Mucosa of stomach (tissue), 1 donor: Measurements from ENCODE around the gene PTPRJ.

Experiments
- H3K27me3 ChIP-seq: one replicate; pipeline ENCODE4 v1.7.0; 2013; ENCODE audit warnings: mild to moderate bottlenecking, low read length; ENCODE audit not compliant: control insufficient read depth, insufficient read depth
- H3K36me3 ChIP-seq: one replicate; pipeline ENCODE4 v1.7.0; 2013; ENCODE audit warnings: low read length; ENCODE audit not compliant: control insufficient read depth, insufficient read depth
- H3K4me1 ChIP-seq: one replicate; pipeline ENCODE4 v1.7.0; 2013; ENCODE audit warnings: mild to moderate bottlenecking, low read length; ENCODE audit not compliant: control insufficient read depth, insufficient read depth
- H3K4me3 ChIP-seq: one replicate; pipeline ENCODE4 v1.7.0; 2013; ENCODE audit warnings: low read length
- H3K9ac ChIP-seq: one replicate; pipeline ENCODE4 v1.7.0; 2013; ENCODE audit warnings: mild to moderate bottlenecking, low read length, moderate library complexity
- H3K9me3 ChIP-seq: one replicate; pipeline ENCODE4 v1.7.0; 2013; ENCODE audit warnings: mild to moderate bottlenecking, low read length, moderate library complexity; ENCODE audit not compliant: control insufficient read depth
- donor health status: Pancreatic carcinoma.

The PTPRJ gene

DNA sequence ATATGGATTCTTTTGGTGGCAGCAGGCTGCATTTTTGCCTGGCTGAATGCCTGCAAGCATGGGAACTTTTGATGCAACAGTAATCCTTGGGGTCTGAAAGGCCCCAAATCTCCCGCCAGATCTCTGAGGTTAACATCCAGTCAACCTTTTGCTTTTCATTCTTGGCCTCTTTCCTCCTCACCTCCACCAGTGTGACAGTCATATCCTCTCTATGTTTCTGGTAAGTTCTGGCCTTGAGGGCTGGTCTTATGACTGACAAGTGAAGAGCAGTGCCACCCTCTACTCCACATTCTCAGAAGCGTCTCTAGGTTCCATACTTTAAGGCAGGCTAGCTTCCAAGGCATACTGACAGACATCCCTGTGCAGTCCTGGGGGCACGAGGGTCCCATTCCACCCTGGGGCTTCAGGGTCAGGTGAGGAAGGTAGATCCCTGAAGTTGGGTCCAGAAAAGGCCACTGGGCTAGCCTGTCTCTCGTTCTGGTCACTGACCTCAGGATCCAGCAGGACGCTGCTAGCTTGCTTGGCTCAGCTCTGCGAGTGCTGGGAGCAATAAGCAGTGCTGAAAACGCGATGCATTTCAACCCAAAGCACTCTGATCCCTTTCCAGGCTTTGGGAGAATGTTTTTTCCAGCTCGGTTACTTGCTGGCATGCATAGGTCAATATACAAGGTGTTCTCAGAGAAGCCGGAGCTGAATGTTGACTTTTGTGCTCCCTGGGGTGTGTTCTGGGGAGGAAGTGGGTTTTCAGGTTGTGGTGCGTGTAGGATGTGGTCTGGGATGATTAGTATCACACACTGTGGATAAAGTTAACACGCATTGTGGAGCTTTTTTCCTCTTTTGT, 75.2 kb downstream of the PTPRJ start:
- no peak overlapping the region for H3K4me3 ChIP-seq
- H3K36me3 ChIP-seq = no peaks in the 10 kb centered on the region
- peaks cover 54% of the 10 kb centered on the region for H3K4me1 ChIP-seq
- H3K9me3 ChIP-seq = no peaks in the 10 kb centered on the region
- H3K9ac ChIP-seq = peak overlapping the region; percentile 29
- H3K27me3 ChIP-seq = no peaks in the 10 kb centered on the region

DNA sequence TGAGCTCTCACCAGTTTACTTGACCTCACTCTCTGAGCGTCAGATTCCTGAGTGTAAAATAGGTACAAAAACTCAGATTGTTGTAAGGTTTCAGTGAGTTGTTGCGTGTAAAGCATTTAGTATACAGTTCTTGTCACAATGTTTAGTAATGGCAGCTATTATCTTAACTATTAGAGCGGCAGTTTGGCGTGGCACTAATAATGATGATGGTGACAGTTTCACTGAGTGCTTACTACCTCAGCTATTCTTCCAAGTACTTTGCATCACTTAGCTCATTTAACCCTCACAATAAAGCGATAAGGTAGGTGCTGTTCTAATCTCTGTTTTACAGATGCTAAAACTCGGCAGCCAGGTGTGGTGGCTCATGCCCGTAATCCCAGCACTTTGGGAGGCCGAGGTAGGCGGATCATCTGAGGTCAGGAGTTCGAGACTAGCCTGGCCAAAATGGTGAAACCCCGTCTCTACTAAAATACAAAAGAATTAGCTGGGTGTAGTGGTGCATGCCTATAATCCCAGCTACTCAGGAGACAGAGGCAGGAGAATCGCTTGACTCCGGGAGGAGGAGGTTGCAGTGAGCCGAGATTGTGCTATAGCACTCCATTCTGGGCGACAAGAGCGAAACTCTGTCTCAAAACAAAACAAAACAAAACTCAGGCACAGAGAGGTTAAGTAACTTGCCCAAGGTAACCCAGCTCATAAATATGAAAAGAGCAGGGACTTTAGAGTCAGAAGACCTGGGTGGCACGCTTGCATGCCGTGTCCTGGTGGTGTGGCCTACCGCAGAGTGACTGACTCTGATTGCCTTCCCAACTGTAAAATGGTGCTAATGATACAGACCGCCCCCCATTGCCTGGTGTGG, 76.2 kb downstream of the PTPRJ start:
- Histone ChIP-seq H3K36me3 (no peaks in the 10 kb centered on the region), H3K9ac (peak overlapping the region; percentile 29), H3K4me1 (peaks cover 60% of the 10 kb centered on the region), H3K27me3 (no peaks in the 10 kb centered on the region), H3K4me3 (no peak overlapping the region), H3K9me3 (no peaks in the 10 kb centered on the region)

DNA sequence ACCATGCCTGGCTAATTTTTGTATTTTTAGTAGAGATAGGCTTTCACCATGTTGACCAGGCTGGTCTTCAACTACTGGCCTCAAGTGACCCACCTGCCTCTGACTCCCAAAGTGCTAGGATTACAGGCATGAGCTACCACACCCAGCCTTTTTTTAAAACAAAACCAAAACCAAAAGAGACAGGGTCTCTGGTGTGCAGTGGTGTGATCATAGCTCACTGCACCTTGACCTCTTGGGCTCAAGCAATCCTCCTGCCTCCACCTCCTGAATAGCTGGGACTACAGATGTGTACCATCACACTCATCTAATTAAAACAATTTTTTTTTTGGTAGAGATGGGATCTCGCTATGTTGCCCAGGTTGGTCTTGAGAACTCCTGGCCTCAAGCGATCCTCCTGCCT, 77.7 kb downstream of the PTPRJ start:
- no peaks in the 10 kb centered on the region for H3K27me3 ChIP-seq
- H3K4me3 ChIP-seq = no peak overlapping the region
- H3K36me3 ChIP-seq = no peaks in the 10 kb centered on the region
- H3K9me3 ChIP-seq = no peaks in the 10 kb centered on the region
- peaks cover 56% of the 10 kb centered on the region for H3K4me1 ChIP-seq
- no peak overlapping the region for H3K9ac ChIP-seq

DNA sequence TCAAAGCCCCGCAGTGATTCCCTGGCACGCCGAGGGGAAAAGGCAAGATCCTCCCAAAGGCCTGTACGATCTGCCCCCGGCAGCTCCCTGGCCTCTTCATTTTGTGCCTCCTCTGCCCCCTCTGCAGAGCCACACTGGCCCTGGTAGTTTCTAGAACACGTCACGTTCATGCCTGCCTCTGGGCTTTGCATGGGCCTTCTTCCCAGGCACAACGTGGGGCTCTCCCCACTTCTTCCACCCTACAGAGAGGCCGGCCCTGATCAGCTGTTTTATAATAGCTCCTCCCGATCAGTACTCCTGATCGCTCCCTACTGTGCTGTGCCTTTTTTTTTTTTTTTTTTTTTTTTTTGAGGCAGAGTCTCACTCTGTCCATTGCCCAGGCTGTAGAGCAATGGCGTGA, 78.4 kb downstream of the PTPRJ start:
- no peaks in the 10 kb centered on the region for H3K36me3 ChIP-seq
- no peak overlapping the region for H3K4me3 ChIP-seq
- H3K27me3 ChIP-seq = no peaks in the 10 kb centered on the region
- H3K9ac ChIP-seq = no peak overlapping the region
- peaks cover 57% of the 10 kb centered on the region for H3K4me1 ChIP-seq
- H3K9me3 ChIP-seq = no peaks in the 10 kb centered on the region

DNA sequence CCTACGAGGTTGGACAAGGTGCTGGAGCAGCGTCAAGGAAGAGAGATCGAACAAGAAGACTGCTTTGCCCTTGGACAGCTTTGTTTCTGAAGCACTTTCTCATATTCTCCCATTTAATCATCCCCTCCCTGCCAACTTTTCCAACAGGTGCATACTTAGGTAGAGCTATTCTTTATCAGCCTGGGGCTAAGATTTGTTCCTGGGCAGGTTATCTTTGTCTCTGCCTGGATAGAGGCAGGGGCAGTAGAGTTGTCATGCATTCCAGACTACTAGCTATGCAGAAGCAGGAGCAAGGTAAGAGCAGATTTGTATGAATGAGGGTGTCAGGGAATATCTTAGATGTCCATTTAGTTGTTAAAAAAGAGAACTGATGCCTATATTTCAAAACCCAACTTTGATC, 82.3 kb downstream of the PTPRJ start:
- Histone ChIP-seq H3K27me3 (no peaks in the 10 kb centered on the region), H3K4me1 (peaks cover 32% of the 10 kb centered on the region), H3K4me3 (no peak overlapping the region), H3K9ac (no peak overlapping the region), H3K36me3 (no peaks in the 10 kb centered on the region), H3K9me3 (no peaks in the 10 kb centered on the region)

DNA sequence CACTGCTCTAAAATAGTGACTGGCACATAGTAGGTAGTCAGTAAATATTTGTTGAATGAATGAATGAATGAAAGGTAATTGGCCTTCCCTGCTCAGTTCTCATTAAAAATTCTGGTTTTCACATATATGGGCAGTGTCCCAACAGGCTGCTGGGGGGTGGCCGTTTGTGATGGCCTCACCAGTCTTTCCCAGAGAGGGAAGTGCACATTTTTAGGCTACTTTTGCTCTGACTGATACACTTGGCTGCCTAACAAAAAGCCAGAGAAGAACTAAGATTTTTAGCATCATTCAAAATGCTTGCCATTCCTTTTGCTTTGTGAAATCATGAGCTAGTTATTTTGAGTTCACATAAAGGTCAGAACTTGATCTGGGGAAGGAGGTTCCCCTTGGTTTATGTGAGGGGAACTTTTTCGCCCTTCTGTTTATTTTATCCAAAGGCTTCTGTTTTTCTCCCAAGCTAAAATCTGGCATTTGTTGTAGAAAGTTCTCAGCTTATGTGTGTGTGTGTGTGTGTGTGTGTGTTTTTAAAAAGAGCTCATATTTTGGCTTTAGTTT, 83.1 kb downstream of the PTPRJ start:
- H3K9ac ChIP-seq = peak overlapping the region; percentile 18
- peaks cover 25% of the 10 kb centered on the region for H3K4me1 ChIP-seq
- H3K27me3 ChIP-seq = no peaks in the 10 kb centered on the region
- no peak overlapping the region for H3K4me3 ChIP-seq
- no peaks in the 10 kb centered on the region for H3K36me3 ChIP-seq
- H3K9me3 ChIP-seq = no peaks in the 10 kb centered on the region

DNA sequence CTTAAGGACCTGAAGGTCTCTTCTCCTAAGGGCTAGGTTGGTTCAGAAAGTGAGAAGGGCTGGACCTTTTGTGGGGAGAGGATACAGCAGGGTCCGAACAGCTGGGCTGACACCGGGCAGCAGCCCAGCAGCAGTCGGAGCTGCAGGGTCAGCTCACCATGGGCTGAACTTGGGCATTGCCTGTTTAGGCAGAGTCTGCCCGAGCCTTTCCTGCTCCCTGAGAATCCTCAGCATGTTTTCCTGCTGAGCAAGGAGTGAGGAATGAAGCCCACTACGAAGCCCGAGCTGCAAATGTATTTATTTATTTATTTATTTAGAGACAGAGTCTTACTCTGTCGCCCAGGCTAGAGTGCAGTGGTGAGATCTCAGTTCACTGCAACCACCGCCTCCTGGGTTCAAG, 83.9 kb downstream of the PTPRJ start:
- H3K4me3 ChIP-seq = no peak overlapping the region
- H3K27me3 ChIP-seq = no peaks in the 10 kb centered on the region
- H3K36me3 ChIP-seq = no peaks in the 10 kb centered on the region
- H3K4me1 ChIP-seq = peaks cover 24% of the 10 kb centered on the region
- H3K9me3 ChIP-seq = no peaks in the 10 kb centered on the region
- peak overlapping the region; percentile 18 for H3K9ac ChIP-seq

DNA sequence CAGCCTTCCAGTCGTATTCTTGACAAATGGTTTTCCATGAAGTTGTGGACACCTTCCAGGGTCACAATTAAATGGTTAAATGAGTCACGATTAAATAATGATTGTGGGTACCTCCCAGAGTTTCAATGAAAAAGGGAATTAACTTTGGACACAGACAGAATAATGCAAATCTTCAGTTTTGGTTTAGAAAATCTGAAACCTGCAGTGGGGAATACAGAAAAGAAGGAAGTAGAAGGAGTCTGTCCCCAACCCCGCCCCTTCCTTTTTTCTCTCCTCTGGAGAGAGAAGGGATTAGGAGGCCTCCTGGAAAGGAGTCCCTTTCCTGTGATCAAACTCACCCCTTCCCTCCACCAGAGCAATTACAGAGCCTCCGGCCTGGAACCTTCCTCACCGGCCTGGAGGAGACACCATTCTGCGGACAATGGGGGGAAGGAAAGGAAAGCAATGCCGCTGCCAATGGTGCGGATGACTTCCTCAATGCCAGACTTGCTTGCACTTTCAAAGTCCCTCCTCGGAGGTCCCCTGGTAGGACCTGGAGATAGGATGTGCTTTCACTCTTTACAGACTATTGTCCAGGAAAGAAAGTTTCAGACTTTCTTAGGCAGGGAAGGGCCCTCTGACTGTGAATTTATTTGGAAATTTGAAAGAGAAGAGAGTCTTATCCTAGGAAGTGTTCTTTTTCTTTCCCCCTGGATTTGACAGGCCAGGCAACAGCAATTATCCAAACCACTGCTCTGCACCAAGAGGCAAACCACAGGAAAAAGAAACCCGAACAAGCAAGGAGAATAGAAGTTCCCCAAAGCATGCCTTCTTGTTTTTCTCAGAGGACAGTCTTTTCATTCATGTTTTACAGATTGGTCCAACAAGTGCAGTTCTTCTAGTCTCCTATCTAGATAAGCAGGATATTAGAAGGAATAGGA, 86.8 kb downstream of the PTPRJ start:
- H3K9me3 ChIP-seq = no peaks in the 10 kb centered on the region
- no peaks in the 10 kb centered on the region for H3K27me3 ChIP-seq
- H3K4me3 ChIP-seq = no peak overlapping the region
- no peaks in the 10 kb centered on the region for H3K36me3 ChIP-seq
- H3K9ac ChIP-seq = no peak overlapping the region
- peaks cover 12% of the 10 kb centered on the region for H3K4me1 ChIP-seq

DNA sequence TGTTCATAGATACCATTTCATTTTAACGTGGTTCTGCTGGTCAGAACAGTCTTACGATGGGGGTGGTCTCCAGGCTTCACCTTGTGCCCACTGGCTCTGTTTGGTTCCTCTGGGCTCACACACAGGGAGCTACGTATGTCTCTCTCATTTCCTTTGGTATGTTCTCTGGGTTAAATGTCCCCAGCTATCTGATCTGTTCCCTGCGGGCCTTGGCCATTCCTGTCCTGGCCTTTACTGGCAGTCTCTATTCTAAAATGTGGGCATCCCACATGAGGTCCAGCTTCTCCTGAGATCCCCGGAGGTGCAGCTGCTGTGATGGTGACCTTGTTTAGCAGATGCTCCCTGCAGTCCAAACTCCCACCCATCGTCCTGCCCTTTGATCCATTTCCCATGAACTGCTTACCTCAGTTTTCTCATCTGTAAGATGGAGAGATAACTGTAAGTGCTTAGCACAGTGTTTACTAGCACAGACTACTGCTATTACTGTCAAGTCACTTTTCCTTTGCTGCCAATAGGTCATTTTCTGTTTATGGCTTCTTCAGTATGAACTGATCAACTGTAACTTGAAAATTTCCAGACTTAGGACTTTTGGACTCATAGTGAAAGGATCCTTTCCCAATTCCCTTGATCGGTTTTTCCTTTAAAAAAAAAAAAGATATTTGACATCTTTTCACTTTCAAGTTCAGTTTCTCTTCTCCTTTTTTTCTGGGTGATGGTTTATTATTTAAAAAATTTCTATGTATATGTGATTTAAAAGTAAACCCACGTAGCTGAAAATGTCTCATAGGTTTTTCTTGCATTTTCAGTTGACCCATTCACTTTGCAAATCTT, 92.9 kb downstream of the PTPRJ start:
- no peaks in the 10 kb centered on the region for H3K36me3 ChIP-seq
- no peaks in the 10 kb centered on the region for H3K9me3 ChIP-seq
- H3K27me3 ChIP-seq = no peaks in the 10 kb centered on the region
- no peaks in the 10 kb centered on the region for H3K4me1 ChIP-seq
- no peak overlapping the region for H3K4me3 ChIP-seq
- H3K9ac ChIP-seq = no peak overlapping the region

DNA sequence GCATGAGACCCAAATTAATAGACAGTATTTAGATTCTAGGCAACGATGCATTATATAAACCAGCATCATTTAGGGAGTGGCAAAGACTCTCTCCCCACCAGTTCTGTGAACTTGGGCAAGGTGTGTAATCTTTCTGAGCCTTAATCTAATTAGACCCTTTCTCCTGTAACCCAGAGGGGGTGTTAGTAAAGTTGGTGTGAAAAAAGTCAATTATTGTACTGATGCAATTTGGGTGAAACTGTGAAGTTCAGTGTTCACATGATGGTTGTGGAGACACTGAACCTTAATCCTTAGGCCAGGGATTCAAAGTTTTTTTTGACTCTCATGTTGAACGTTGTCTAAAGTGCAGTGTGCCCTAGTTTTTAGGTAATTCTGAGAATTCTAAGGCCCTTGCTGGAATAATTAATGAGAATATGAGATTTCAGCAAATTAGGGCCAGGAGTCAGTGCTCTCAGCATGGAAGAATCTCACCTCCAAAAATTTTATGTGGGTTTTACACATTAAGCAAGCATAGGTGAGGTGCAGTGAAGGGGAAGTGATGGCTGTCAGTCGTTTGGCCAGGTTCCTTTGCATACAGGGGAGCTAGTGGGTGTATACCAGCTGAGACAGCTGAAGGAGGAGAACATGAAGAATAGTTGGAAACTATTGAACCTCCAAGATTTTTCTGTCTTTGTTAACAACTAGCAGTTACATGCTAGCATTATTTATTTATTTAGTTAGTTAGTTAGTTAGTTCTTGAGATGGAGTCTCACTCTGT, 94.2 kb downstream of the PTPRJ start:
- no peak overlapping the region for H3K9ac ChIP-seq
- H3K4me3 ChIP-seq = no peak overlapping the region
- H3K27me3 ChIP-seq = no peaks in the 10 kb centered on the region
- no peaks in the 10 kb centered on the region for H3K4me1 ChIP-seq
- no peaks in the 10 kb centered on the region for H3K9me3 ChIP-seq
- no peaks in the 10 kb centered on the region for H3K36me3 ChIP-seq
